Uterus (tissue), 4 donors: ENCODE measurements around the gene RWDD1. TPM values are rescaled to one million over a fixed set of nuclear protein-coding genes. Genes with fewer than 3 reads are reported as not detected.

Experiments used
- DNase-seq, 2 donors: peaks; one replicate each; pipeline ENCODE4 v3.0.0-alpha.2; 2019 to 2020
- H3K27ac ChIP-seq, 2 donors: fragments of 200-600 bp; sonication (generic); 1 replicate in 1 of 2; 2 replicates in 1 of 2; pipeline ENCODE4 v1.5.1; 2016 to 2018
- H3K27me3 ChIP-seq, 2 donors: fragments of 200-600 bp; sonication (generic); one replicate each; pipeline ENCODE4 v1.5.1; 2018 to 2019; ENCODE audit warnings: control low read depth in 1 of 2
- H3K36me3 ChIP-seq, 2 donors: fragments of 200-600 bp; sonication (generic); one replicate each; pipeline ENCODE4 v1.5.1; 2019; ENCODE audit warnings: control low read depth in 1 of 2
- H3K4me1 ChIP-seq, 2 donors: fragments of 200-600 bp; sonication (generic); one replicate each; pipeline ENCODE4 v1.5.1; 2018 to 2019; ENCODE audit warnings: control low read depth in 1 of 2
- H3K4me3 ChIP-seq, 2 donors: fragments of 200-600 bp; sonication (generic); 1 replicate in 1 of 2; 2 replicates in 1 of 2; pipeline ENCODE4 v1.5.1; 2018 to 2019; ENCODE audit warnings: mild to moderate bottlenecking in 1 of 2
- H3K9me3 ChIP-seq, 2 donors: fragments of 200-600 bp; sonication (generic); one replicate each; pipeline ENCODE4 v1.5.1; 2019; ENCODE audit warnings: control low read depth in 1 of 2
- POLR2A ChIP-seq, 2 donors: fragments of 450-650 bp; IDR thresholded peaks; one replicate each; pipeline ENCODE4 v1.6.1; 2016; ENCODE audit warnings: antibody characterized with exemption in 2 of 2, mild to moderate bottlenecking in 1 of 2, moderate library complexity in 1 of 2
- intact Hi-C: fragments of 100-400 bp; cut with DNase I; formaldehyde crosslinking; loops from one replicate; pipeline ENCODE4 v1.15.1; 2023; ENCODE audit warnings: low total_unique reads
- total RNA-seq, 4 donors: library from RNA; depleted of rRNA in 3 of 4; stranded (reverse); fragments of >200 nt in 3 of 4; gene quantifications; one replicate each; pipeline versions ENCODE4 v1.1.0 to v1.2.4, GENCODE V29; 2014 to 2023
- TF ChIP-seq, protein P1 (sequence below), 4 experiments: fragments of 200-600 bp in 2 of 4; fragments of 450-650 bp in 2 of 4; sonication (generic) in 2 of 4; IDR thresholded peaks; one replicate each; pipeline ENCODE4 v1.5.1; 2016 to 2019; ENCODE audit warnings: antibody characterized with exemption in 4 of 4, mild to moderate bottlenecking in 2 of 4, moderate library complexity in 1 of 4
- donor health status: DM: yes; HTN: yes; CAD: no.

RWDD1 gene
- total RNA-seq, 4 donors from 2014 or later = 10.2 to 104 (median 36.1) TPM

DNA sequence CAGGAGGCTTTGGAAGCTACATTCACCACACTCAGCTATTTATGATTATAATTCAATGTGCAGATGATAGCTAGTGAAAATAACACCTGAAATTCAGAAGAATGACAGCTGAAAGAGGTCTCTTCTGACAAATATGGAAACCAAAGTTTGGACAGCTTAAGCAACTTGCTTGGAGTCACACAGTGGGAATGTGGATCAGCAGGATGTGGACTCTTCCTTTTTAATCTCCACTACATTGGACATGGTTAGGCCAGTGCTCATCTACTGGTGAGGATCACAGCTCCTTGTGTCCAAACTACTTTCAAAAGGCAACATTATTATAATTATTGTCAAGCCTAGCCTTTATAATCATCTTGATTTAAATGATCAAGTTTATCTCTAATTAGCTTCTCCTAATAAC is 36.2 kb upstream of the RWDD1 start:
- no peak for TF ChIP-seq POLR2A (IDR thresholded peaks at IDR 0.05)
- TF ChIP-seq, protein P1, sequence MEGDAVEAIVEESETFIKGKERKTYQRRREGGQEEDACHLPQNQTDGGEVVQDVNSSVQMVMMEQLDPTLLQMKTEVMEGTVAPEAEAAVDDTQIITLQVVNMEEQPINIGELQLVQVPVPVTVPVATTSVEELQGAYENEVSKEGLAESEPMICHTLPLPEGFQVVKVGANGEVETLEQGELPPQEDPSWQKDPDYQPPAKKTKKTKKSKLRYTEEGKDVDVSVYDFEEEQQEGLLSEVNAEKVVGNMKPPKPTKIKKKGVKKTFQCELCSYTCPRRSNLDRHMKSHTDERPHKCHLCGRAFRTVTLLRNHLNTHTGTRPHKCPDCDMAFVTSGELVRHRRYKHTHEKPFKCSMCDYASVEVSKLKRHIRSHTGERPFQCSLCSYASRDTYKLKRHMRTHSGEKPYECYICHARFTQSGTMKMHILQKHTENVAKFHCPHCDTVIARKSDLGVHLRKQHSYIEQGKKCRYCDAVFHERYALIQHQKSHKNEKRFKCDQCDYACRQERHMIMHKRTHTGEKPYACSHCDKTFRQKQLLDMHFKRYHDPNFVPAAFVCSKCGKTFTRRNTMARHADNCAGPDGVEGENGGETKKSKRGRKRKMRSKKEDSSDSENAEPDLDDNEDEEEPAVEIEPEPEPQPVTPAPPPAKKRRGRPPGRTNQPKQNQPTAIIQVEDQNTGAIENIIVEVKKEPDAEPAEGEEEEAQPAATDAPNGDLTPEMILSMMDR (IDR thresholded peaks at IDR 0.05) = no peak
- intact Hi-C loops = no loop called here
- no peak for DNase-seq
- Histone ChIP-seq H3K9me3 (no peaks in the 10 kb centered on the region), H3K4me1 (no peaks in the 10 kb centered on the region), H3K36me3 (no peaks in the 10 kb centered on the region), H3K27ac (no peak overlapping the region), H3K4me3 (no peak overlapping the region), H3K27me3 (no peaks in the 10 kb centered on the region)

DNA sequence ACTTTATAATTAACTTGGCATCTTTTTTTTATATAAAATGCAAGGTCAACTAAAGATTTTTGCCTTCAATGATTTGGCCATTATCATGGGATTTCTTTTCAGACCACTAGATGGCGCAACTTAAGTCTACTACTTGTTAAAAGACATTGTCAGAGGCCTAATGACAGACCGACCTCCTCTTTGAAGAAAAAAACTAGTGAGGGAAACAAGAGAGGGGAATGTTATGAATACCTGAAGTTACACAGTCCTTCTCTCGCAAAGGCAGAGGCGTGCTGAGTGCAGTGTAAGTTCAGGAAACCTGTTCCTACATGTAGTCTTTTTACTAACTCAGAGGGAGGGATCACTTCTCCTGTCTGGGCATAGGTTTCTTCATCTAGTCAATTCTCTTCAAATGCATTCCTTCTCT is 35.1 kb upstream of the RWDD1 start:
- H3K4me1 ChIP-seq = no peaks in the 10 kb centered on the region
- no peak overlapping the region for H3K4me3 ChIP-seq
- intact Hi-C loops = no loop called here
- no peak for TF ChIP-seq POLR2A (IDR thresholded peaks at IDR 0.05)
- TF ChIP-seq, protein P1 (IDR thresholded peaks at IDR 0.05) = peak; percentile 48 to 67 (median 54)
- no peaks in the 10 kb centered on the region for H3K27me3 ChIP-seq
- H3K36me3 ChIP-seq = no peaks in the 10 kb centered on the region
- no peak overlapping the region for H3K27ac ChIP-seq
- no peak for DNase-seq
- H3K9me3 ChIP-seq = no peaks in the 10 kb centered on the region

DNA sequence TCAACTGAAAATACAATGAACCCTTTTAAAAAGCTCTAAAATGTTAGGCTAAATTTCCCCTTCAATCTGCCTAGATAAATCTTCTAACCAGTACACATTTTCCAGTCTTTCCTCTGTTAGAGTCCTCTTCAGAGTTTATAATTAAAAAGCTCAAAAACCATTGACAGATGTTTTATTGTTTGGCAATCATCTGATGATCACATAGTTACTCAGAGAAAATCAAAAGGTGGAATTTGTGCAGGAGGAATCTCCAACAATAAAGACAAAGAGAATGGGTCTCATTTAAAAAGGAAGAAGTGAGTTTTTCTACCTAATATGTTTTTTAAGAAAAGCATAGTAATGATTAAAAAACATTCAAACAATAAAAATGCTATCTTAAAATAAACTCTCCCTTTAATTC is 28.9 kb upstream of the RWDD1 start:
- intact Hi-C loops = no loop called here
- H3K4me3 ChIP-seq = no peak overlapping the region
- H3K9me3 ChIP-seq = no peaks in the 10 kb centered on the region
- DNase-seq = no peak
- no peak for TF ChIP-seq POLR2A (IDR thresholded peaks at IDR 0.05)
- TF ChIP-seq, protein P1 (IDR thresholded peaks at IDR 0.05) = no peak
- H3K4me1 ChIP-seq = no peaks in the 10 kb centered on the region
- H3K27ac ChIP-seq = no peak overlapping the region
- H3K36me3 ChIP-seq = no peaks in the 10 kb centered on the region
- H3K27me3 ChIP-seq = no peaks in the 10 kb centered on the region

DNA sequence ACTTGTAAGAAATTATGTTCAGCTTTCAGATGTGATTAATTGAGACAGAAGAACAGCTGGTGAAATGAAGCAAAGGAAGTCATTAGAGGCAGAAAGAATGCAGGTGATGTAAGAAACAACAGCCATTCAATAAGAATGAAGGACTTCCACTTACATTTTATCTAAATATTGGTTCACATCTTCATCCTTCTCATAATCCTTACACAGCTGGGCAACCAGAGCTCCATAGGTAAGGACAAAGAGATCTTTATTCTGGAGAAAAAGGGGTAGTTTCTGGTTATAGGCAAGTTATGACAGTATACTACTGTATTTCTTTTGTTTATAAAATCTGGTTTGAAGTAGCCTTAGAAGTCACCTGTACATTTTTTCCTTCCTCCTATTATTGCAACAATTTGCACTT is 28.2 kb upstream of the RWDD1 start:
- Histone ChIP-seq H3K27ac (no peak overlapping the region), H3K4me1 (no peaks in the 10 kb centered on the region), H3K4me3 (no peak overlapping the region), H3K27me3 (no peaks in the 10 kb centered on the region), H3K36me3 (no peaks in the 10 kb centered on the region), H3K9me3 (no peaks in the 10 kb centered on the region)
- intact Hi-C loops = no loop called here
- DNase-seq = no peak
- TF ChIP-seq, protein P1 (IDR thresholded peaks at IDR 0.05) = no peak
- TF ChIP-seq POLR2A (IDR thresholded peaks at IDR 0.05) = no peak

DNA sequence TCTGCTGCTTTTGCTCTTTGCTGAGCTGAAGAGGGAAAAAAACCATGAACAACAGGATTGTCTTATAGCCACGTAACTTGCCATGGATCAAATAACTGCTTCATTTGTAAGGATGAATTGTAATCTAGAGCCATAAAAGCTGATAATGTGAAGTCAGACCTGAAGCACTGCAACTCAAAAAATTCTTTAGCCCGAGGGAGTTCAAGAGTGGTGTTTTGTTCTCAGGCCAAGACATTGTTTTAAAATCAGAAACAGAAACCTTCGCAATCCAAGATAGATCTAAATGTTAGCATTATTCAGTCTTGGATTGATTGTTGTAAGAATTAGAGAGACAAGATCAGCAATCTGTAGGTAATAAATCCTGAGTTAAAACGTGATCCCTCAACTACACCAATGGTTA is 25.7 kb upstream of the RWDD1 start, which contains the start of gene TRAPPC3L:
TRAPPC3L (minus strand) TSS at position 34 of the 400 bp plus-strand sequence. CDS start 170 bp downstream, outside the sequence.
- intact Hi-C loops = no loop called here
- Histone ChIP-seq H3K36me3 (no peaks in the 10 kb centered on the region), H3K4me1 (no peaks in the 10 kb centered on the region), H3K27me3 (no peaks in the 10 kb centered on the region), H3K4me3 (no peak within 1 kb of the TSS), H3K9me3 (no peaks in the 10 kb centered on the region), H3K27ac (no peak within 1 kb of the TSS)
- TF ChIP-seq POLR2A (IDR thresholded peaks at IDR 0.05) = no peak
- TF ChIP-seq, protein P1 (IDR thresholded peaks at IDR 0.05) = no peak
- no peak for DNase-seq
